Measurements from ENCODE around the gene ODAPH. TPM values are rescaled to one million over a fixed set of nuclear protein-coding genes. Genes with fewer than 3 reads are reported as not detected.
"Not testable (repeated sequence)": the region's sequence is repeated elsewhere in the genome, so short reads cannot be mapped to it uniquely, and the experiment has no call there.

The ODAPH gene
- total and polyA plus RNA-seq, 12 donors, result 0.06 to 0.37 TPM; not detected in 10

GRCh38 chr4:75530556-75531322 lies 25.1 kb upstream of the ODAPH start:
- WGBS, 2 donors, result 74 to 75% methylated on average over 2 of the region's 2 CpGs
- H3K27ac ChIP-seq, result no peak overlapping the region
- H3K36me3 ChIP-seq, result peaks cover 0 to 78% (median 22%) of the 10 kb centered on the region in 9 donors
- no peak for DNase-seq
- H3K27me3 ChIP-seq, result no peaks in the 10 kb centered on the region
- ATAC-seq, result peak in 2 of 8 donors; percentile 35 to 38
- peaks cover 0 to 5% (median 0%) of the 10 kb centered on the region in 9 donors for H3K4me1 ChIP-seq
- H3K4me3 ChIP-seq, result no peak overlapping the region
- intact Hi-C loops (cut with DNase I), result no loop called here
- no peak for TF ChIP-seq CTCF (IDR thresholded peaks at IDR 0.05)
- peaks cover 0 to 21% (median 0%) of the 10 kb centered on the region in 11 donors for H3K9me3 ChIP-seq

- H3K9me3 ChIP-seq, result peaks cover 0 to 26% (median 0%) of the 10 kb centered on the region in 11 donors
- WGBS, 2 donors, result 86 to 95% methylated on average over 7 of the region's 7 CpGs
- H3K4me1 ChIP-seq; DNase-seq; H3K27ac ChIP-seq; ATAC-seq; H3K27me3 ChIP-seq; H3K4me3 ChIP-seq; intact Hi-C loops (cut with DNase I): not testable (repeated sequence)
- H3K36me3 ChIP-seq, result peaks cover 0 to 69% (median 20%) of the 10 kb centered on the region in 9 donors
These were observed 24.2 kb upstream of the ODAPH start for GRCh38 chr4:75531536-75532143.

- Histone ChIP-seq H3K9me3 (peaks cover 0 to 26% (median 0%) of the 10 kb centered on the region in 11 donors), H3K36me3 (peaks cover 0 to 61% (median 10%) of the 10 kb centered on the region in 9 donors)
- ATAC-seq; H3K4me1 ChIP-seq; H3K27ac ChIP-seq; H3K27me3 ChIP-seq; DNase-seq; H3K4me3 ChIP-seq; intact Hi-C loops (cut with DNase I): not testable (repeated sequence)
- 95 to 97% methylated on average over 4 of the region's 4 CpGs for WGBS, 2 donors
These were observed 22.5 kb upstream of the ODAPH start for GRCh38 chr4:75533339-75533887.

- H3K4me1 ChIP-seq; DNase-seq; intact Hi-C loops (cut with DNase I); ATAC-seq; H3K27ac ChIP-seq; H3K4me3 ChIP-seq; H3K27me3 ChIP-seq: not testable (repeated sequence)
- Histone ChIP-seq H3K9me3 (peaks cover 0 to 26% (median 0%) of the 10 kb centered on the region in 11 donors), H3K36me3 (peaks cover 0 to 61% (median 10%) of the 10 kb centered on the region in 9 donors)
These were observed 21.9 kb upstream of the ODAPH start for GRCh38 chr4:75533926-75534325.

- H3K4me1 ChIP-seq; H3K27ac ChIP-seq; ATAC-seq; DNase-seq; H3K27me3 ChIP-seq; intact Hi-C loops (cut with DNase I); H3K4me3 ChIP-seq: not testable (repeated sequence)
- peaks cover 0 to 44% (median 6%) of the 10 kb centered on the region in 9 donors for H3K36me3 ChIP-seq
- 88 to 94% methylated on average over 6 of the region's 6 CpGs for WGBS, 2 donors
- H3K9me3 ChIP-seq, result peaks cover 0 to 19% (median 0%) of the 10 kb centered on the region in 11 donors
These were observed 18.6 kb upstream of the ODAPH start for GRCh38 chr4:75537308-75537707.

GRCh38 chr4:75542824-75543223 lies 13.0 kb upstream of the ODAPH start:
- Histone ChIP-seq H3K4me1 (peaks cover 0 to 2% (median 0%) of the 10 kb centered on the region in 9 donors), H3K27ac (no peak overlapping the region), H3K36me3 (peaks cover 0 to 60% (median 6%) of the 10 kb centered on the region in 9 donors), H3K9me3 (no peaks in the 10 kb centered on the region), H3K4me3 (no peak overlapping the region), H3K27me3 (no peaks in the 10 kb centered on the region)
- intact Hi-C loops (cut with DNase I), result no loop called here
- TF ChIP-seq CTCF (IDR thresholded peaks at IDR 0.05), result no peak
- ATAC-seq (no peak), DNase-seq (no peak)

GRCh38 chr4:75544220-75544619 lies 11.6 kb upstream of the ODAPH start:
- H3K9me3 ChIP-seq; intact Hi-C loops (cut with DNase I); H3K4me1 ChIP-seq; ATAC-seq; H3K4me3 ChIP-seq; H3K27ac ChIP-seq; DNase-seq; H3K27me3 ChIP-seq: not testable (repeated sequence)
- peaks cover 0 to 47% (median 4%) of the 10 kb centered on the region in 9 donors for H3K36me3 ChIP-seq
- 95% methylated on average over 8 of the region's 8 CpGs for WGBS, 2 donors

Data from heart right ventricle (tissue), 16 donors.